ENCODE measurements around the gene EIF3K. TPM values are rescaled to one million over a fixed set of nuclear protein-coding genes. Genes with fewer than 3 reads are reported as not detected.
A peak's percentile ranks its signal among the peaks of the same experiment; 100 is the strongest.

The EIF3K gene
- total RNA-seq, 1 experiment from 2014 or later = 375 TPM

DNA sequence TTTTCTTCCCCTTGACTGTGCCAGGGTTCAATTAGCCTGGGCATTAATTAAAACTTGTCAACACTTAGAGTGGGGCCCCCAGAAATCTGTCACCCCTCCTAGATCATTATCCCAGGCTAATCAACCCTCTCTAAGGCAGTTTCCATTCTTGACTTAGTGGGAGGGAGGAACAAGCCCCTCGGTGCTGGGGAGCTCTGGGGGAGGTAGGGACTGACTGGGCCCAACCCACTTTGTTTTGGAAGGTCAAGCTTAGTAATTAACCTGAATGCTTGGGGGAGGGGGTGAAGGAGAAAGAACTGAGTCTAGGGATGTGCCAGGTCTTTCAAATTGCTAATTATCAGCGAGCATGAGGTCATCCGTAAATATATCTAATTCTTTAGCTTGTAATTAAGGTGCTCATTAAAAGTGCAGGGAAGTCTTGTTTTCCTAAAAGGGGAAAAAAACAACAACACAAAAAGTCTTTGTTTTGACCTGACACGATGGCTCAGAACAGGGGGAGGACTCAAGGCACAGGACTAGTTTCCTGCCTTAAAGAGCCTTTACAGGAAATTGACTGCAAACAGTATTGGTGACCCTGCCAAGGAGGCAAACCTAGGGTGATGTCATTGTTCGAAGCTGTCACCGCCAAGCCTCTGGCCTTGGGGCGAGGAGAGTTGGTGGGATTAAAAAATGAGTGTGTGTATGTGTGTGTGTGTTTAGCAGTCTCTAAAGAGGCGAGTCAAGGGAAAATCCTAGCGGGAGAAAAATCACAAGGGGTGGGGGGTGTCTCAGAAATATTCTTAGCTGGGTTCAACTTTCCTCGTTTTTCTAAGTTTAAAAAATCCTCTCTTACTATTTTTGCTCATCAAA is 47.9 kb downstream of the EIF3K start:
- ChIA-PET POLR2A (interaction anchor here (0.7 to 6.8 kb wide), 9 partner anchors 9 to 264 kb away, joined by 3 to 41 read pairs (median 7); partner anchors contain the start of genes ACTN4 and ECH1), CTCF (no interaction called here)
- intact Hi-C loops (cut with micrococcal nuclease) = no loop called here
- no peaks in the 10 kb centered on the region for H3K9me3 Mint-ChIP-seq (ENCODE audit: unreplicated experiment)
- DNase-seq (ENCODE audit: unreplicated experiment) = peak; percentile 51
- peaks cover 53% of the 10 kb centered on the region for H3K4me1 Mint-ChIP-seq (ENCODE audit: insufficient read depth, unreplicated experiment)
- peaks cover 51% of the 10 kb centered on the region for H3K36me3 Mint-ChIP-seq (ENCODE audit: insufficient read depth, unreplicated experiment)
- H3K27me3 Mint-ChIP-seq (ENCODE audit: insufficient read depth, unreplicated experiment) = no peaks in the 10 kb centered on the region
- H3K4me3 Mint-ChIP-seq (ENCODE audit: unreplicated experiment) = no peak overlapping the region
- BruUV-seq (replicated peaks) = no TSS peak
- TF ChIP-seq, protein P1, sequence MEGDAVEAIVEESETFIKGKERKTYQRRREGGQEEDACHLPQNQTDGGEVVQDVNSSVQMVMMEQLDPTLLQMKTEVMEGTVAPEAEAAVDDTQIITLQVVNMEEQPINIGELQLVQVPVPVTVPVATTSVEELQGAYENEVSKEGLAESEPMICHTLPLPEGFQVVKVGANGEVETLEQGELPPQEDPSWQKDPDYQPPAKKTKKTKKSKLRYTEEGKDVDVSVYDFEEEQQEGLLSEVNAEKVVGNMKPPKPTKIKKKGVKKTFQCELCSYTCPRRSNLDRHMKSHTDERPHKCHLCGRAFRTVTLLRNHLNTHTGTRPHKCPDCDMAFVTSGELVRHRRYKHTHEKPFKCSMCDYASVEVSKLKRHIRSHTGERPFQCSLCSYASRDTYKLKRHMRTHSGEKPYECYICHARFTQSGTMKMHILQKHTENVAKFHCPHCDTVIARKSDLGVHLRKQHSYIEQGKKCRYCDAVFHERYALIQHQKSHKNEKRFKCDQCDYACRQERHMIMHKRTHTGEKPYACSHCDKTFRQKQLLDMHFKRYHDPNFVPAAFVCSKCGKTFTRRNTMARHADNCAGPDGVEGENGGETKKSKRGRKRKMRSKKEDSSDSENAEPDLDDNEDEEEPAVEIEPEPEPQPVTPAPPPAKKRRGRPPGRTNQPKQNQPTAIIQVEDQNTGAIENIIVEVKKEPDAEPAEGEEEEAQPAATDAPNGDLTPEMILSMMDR (IDR thresholded peaks at IDR 0.05; ENCODE audit: unreplicated experiment) = no peak
- H3K27ac Mint-ChIP-seq (ENCODE audit: low read depth, unreplicated experiment) = peak overlapping the region; percentile 87

- no TSS peak for BruUV-seq (replicated peaks)
- POLR2A ChIA-PET = interaction anchor here (1.9 to 6.8 kb wide), 5 partner anchors 10 to 20 kb away, joined by 7 to 41 read pairs (median 12); partner anchors contain the start of gene ACTN4
- intact Hi-C loops (cut with micrococcal nuclease) = no loop called here
These were observed 48.7 kb downstream of the EIF3K start for GRCh38 chr19:38667661-38668171.

GRCh38 chr19:38669552-38669951 is 50.6 kb downstream of the EIF3K start:
- TF ChIP-seq, protein P1 (IDR thresholded peaks at IDR 0.05; ENCODE audit: unreplicated experiment) = no peak
- no TSS peak for BruUV-seq (replicated peaks)
- ChIA-PET POLR2A (interaction anchor here (1.5 to 6.8 kb wide), 5 partner anchors 8 to 19 kb away, joined by 3 to 41 read pairs (median 6); no protein-coding TSS in a partner anchor), CTCF (interaction anchor here (0.8 to 1.2 kb wide), 4 partner anchors 10 to 261 kb away, joined by 3 to 5 read pairs (median 4); partner anchors contain the start of genes MRPS12 and SARS2)
- Mint-ChIP-seq H3K9me3 (ENCODE audit: unreplicated experiment) (no peaks in the 10 kb centered on the region), H3K27ac (ENCODE audit: low read depth, unreplicated experiment) (peak overlapping the region; percentile 74), H3K4me1 (ENCODE audit: insufficient read depth, unreplicated experiment) (peaks cover 56% of the 10 kb centered on the region), H3K27me3 (ENCODE audit: insufficient read depth, unreplicated experiment) (no peaks in the 10 kb centered on the region), H3K36me3 (ENCODE audit: insufficient read depth, unreplicated experiment) (peaks cover 63% of the 10 kb centered on the region), H3K4me3 (ENCODE audit: unreplicated experiment) (no peak overlapping the region)
- intact Hi-C loops (cut with micrococcal nuclease) = no loop called here
- no peak for DNase-seq (ENCODE audit: unreplicated experiment)

More at GRCh38 chr19:38667661-38668171, 48.7 kb downstream of the EIF3K start:
- peak; percentile 28 for DNase-seq (ENCODE audit: unreplicated experiment)
- Mint-ChIP-seq H3K36me3 (ENCODE audit: insufficient read depth, unreplicated experiment) (peaks cover 56% of the 10 kb centered on the region), H3K4me3 (ENCODE audit: unreplicated experiment) (no peak overlapping the region), H3K27me3 (ENCODE audit: insufficient read depth, unreplicated experiment) (no peaks in the 10 kb centered on the region), H3K27ac (ENCODE audit: low read depth, unreplicated experiment) (peak overlapping the region; percentile 87), H3K9me3 (ENCODE audit: unreplicated experiment) (no peaks in the 10 kb centered on the region), H3K4me1 (ENCODE audit: insufficient read depth, unreplicated experiment) (peaks cover 53% of the 10 kb centered on the region)
- CTCF ChIA-PET = no interaction called here
- TF ChIP-seq, protein P1 (IDR thresholded peaks at IDR 0.05; ENCODE audit: unreplicated experiment) = no peak

GRCh38 chr19:38670921-38671398 is 52.0 kb downstream of the EIF3K start:
- POLR2A ChIA-PET = interaction anchor here (0.5 to 6.8 kb wide), 7 partner anchors 8 to 86 kb away, joined by 3 to 41 read pairs (median 4); no protein-coding TSS in a partner anchor
- no TSS peak for BruUV-seq (replicated peaks)
- DNase-seq (ENCODE audit: unreplicated experiment) = no peak
- no peaks in the 10 kb centered on the region for H3K9me3 Mint-ChIP-seq (ENCODE audit: unreplicated experiment)
- H3K4me1 Mint-ChIP-seq (ENCODE audit: insufficient read depth, unreplicated experiment) = peaks cover 54% of the 10 kb centered on the region
- CTCF ChIA-PET = interaction anchor here (1.1 kb wide), 1 partner anchor 15 kb away, joined by 4 read pairs; no protein-coding TSS in a partner anchor
- TF ChIP-seq, protein P1 (IDR thresholded peaks at IDR 0.05; ENCODE audit: unreplicated experiment) = no peak
- intact Hi-C loops (cut with micrococcal nuclease) = no loop called here
- H3K36me3 Mint-ChIP-seq (ENCODE audit: insufficient read depth, unreplicated experiment) = peaks cover 71% of the 10 kb centered on the region
- H3K4me3 Mint-ChIP-seq (ENCODE audit: unreplicated experiment) = no peak overlapping the region
- no peaks in the 10 kb centered on the region for H3K27me3 Mint-ChIP-seq (ENCODE audit: insufficient read depth, unreplicated experiment)
- H3K27ac Mint-ChIP-seq (ENCODE audit: low read depth, unreplicated experiment) = no peak overlapping the region

All from MCF 10A (cell line).